Inferior parietal cortex (tissue), 1 donor: Measurements from ENCODE around the gene SALL2.

Experiments used
- DNase-seq: peaks from one replicate; pipeline ENCODE4 v3.0.0-alpha.2; 2016; ENCODE audit errors: extremely low spot score

SALL2 gene

DNA sequence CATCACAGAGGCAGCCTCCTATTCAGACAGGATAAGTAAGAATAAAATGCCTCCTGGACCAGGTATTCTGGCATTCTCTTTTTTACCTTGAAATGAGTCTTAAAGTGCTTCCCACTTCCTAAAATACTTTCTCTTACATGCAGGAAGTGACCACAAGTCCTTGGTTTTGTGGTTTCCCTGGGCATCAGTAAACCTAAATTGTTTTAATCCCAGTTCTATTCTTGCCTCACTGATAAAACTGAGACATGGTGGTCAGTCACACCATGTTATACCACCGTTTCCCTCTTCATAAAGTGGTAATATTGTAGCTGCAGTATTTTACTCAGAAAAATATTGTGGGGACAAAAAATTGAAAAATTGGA, 1.2 kb upstream of the SALL2 start:
- DNase-seq = no peak

DNA sequence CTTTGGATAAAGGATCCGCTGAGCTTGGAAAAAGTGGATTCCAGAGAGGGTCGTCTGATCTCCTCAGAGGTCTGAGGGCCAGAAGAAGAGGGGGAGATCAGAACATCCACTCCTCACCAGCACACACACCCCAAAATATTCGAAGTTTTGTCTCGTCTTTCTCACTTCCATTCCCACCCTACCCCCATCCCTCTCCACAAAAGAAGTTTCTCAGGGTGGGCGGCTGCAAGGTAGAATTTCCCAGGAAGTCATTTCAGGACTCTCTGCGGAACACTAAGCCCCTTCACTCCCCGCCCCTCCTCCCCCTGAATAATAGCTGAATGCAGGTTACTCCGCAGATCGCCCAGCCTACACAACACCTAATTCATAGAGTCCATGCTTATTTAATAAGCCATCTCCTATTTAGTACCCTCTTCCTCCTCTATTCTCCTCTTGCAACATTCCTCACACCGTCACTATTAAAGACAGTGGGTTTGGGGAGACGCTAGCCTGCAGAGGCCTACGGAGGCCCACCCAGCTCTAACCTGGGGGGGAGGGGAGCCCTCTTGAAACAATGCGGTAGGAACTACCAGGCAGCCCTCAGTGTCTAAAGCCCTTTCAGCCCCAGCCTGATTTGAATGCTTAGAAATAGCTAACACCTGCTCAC, 649 bp upstream of the SALL2 start:
- DNase-seq = no peak

DNA sequence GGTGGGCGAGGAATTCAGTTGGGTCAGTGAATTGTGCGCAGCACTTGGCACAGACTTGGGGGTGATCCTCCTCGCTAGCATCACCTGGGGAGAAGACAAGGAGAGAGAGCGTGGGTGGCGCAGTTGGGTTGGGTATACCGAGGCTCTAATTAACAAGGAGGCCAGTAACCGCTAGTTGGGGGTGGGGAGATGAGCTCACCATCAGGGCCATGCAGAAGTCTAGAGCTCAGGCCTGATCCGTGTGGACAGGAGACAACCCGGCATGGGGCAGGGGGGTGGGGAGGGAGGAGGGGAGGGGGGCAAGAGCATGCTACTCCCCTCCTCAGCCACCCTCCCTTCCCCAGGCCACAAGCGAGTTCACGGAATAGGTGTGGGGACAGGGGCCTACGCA, 580 bp downstream of the SALL2 start:
- no peak for DNase-seq

DNA sequence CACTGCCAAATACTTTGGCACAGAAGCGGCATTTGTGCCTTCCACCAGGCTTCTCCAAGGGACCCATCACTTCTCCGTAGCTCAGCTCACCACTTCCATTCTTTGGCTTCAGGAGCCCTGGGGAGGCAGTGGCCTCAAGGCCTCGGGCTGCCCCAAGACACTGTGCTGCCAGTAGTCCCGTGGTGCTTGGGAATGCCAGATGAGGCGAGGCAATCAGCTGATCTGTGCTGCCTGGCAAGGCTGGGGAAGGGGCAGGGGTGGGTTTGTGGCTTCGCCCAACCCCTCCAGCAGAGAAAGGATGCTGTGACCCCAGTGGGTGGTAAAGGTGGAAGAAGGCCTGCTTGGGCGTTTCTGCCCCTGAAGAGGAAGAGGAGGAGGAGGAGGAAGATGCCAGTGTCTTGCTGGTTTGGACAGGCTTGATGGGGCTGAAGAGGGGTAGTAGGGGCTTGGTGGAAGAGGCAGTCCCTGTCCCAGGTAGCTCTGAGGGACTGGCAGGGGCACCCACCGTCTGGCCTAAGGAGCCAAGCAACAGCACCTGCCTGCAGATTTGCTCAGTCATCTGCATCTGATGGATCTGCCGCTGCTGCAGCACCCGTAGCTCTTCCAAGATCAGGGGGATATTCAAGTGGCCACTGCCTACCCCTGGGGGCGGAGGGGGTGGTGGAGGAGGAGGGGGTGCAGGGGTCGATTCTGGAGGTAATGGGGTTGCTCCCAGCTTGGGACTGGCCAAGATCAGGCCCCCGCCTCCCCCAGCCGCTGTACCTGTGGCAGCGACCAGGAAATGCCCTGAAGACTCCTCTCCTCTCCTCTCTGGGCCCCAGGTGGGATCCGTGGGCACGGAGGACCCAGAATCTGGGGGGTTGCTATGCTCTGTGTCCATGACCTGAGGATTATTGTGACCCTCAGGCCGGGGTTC, 1.3 kb downstream of the SALL2 start:
- DNase-seq = no peak

DNA sequence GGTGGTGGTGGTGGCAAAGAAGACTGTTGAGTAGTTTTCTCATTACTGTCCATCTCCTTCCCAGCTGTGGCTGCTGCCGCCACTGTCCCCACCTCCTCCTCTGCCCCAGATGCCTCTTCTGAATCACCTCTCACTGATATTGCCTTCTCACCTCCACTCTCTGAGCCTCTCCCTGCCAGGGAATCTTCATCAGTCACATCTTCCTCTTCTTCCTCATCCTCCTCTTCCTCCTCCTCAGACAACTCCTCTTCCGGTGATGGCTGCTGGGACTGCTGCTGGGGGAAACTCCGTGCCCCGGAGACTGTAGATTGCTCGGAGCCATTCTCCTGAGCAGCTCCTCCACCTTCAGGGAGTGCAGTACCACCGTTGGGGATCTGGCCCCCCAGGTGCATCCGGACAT, 2.9 kb downstream of the SALL2 start:
- DNase-seq = no peak

DNA sequence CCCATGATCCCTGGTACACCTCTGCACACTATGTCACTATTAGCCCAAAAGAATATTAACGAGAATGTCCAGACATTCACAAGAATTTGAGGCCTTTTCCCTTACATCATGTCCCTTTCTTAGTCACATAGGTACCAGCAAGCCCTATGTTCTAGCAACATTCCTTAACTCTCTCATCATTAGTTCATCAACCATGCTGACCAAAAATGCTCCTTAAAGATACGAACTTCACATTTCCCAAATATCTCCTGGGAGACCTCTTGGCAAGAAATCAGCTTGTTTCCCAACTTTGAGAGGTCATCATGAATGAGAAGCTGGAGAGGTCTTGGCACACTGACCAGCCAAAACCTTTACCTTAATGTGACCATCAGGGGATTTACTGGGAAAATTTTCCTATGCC, 4.6 kb downstream of the SALL2 start:
- no peak for DNase-seq

DNA sequence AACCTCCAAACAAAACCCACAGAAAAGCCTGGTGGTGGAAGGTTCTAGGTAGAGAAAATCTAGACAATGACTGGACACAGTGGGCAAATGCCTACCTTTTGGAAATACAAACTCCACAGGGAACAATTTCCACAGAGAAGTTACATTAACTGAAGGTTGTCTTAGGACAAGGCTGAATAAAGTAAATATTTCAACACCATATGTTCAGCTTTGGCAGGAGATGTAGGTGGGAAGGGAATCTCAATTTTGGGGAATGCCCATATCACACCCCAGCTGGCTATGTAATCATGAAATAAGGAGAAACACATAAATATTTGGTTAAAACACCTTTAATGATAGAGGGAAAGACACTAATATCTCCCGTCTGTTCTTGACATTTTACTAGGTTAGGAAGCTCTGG, 5.4 kb downstream of the SALL2 start:
- no peak for DNase-seq

DNA sequence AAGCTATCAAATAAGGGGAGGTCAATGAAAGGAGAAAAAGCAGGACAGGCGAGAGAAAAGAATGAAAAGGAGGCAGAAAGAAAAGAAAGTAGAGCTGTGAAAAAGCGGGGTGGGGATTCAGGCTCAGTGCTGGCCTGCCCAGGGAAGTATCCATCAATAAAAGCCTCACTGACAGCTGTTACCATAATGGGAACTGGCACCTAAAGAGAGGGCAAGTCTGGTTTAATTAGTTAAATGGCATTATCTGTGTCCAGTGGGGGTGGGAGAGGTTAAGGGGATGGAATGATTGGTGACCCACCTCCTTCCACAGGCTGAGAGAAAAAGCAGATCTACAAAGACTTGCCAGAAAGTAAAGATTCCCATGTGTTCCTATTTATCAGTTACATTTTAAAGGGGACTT, 7.4 kb downstream of the SALL2 start:
- no peak for DNase-seq

DNA sequence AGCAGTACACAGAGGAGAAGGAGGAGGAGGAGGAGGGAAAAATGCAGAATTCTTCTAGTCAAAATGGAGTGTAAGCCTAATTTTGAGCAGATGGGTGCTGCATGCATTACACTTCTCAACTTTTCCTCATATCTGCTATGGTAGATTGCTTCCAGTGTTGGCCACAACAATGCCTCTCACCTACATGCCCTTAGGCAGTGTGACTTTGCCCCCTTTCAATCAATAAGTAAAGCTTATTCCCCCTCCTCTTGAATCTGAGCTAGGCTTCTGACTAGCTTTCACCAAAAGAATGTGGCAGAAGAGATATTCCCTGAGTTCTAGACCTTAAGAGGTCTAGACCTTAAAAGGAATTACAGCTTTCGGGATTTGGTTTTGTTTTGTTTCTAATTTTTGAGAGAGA, 11.8 kb downstream of the SALL2 start:
- no peak for DNase-seq

DNA sequence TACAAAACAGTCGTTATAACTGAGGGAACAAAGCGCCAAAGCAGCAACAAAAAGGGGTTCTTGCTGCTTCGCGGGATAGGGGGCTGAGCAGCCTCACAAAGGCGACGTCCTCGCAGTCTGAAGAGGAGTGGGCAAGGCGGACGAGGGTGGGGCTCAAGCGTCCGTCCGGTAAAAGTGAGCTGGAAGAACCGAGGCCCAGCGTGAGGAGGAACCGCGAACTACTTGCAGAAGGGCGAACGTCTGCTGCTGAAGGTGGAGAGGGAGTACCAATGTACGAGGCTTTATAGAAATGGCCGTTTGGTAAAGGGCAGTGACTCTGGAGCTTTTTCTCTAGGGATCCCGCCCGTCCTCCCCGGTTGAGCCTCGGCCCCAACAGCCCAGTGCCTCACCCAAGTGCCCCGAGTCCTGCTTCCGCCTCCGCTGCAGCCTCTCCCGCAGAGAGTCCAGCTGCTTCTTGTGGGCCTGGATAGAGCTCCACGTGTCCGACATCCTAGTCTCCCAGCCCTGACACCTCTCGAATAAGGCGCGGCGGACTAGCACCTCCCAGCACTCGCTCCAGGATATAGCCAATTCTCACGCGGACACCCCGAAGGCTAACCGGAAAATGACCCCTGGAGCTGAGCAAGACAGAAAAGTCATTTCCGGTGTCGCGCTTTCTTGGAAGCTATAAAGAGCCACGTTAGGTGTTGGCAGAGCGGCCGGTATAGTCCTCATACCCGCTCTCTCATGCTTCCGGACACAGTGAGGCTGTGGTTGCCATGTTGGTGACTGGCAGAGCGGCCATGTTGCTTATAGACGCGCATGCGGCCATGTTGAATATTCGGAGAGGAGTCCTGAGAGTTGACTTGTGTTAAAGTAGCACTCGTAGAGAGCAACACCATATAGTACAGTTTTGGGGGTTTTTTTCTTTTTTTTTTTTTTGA, 15.2 kb downstream of the SALL2 start, which contains the start of gene METTL3:
METTL3 (minus strand) TSS at position 606 of the 923 bp plus-strand sequence; CDS start at position 489, 117 bp downstream.
- peak; percentile 99 for DNase-seq

DNA sequence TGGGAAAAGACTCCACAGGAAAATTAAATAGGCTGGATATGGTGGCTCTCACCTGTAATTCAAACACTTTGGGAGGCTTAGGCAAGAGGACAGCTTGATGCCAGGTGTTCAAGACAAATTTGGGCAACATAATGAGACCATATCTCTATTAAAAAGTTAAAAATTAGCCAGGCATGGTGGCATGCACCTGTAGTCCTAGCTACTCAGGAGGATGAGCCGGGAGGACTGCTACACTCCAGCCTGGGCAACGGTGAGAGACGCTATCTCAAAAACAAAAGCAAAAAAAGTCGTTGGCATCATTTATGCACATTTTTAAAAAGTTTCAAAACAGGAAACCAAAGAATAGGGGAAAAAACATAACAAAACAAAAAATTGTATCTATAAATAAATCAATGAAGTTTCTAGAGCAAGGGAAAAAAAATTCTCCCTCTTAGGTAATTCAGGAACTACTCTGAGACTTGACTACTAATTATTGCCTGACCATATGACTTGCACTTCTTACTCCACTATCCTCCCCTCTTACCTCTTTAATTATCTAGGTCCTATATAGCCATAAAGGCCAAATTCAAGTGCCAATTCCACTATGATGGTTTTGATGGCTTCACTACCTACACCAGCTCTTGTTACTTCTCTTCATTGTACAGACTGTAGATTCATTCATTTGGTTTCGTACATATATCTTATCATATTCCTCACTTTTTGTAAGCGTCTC, 16.6 kb downstream of the SALL2 start:
- no peak for DNase-seq

DNA sequence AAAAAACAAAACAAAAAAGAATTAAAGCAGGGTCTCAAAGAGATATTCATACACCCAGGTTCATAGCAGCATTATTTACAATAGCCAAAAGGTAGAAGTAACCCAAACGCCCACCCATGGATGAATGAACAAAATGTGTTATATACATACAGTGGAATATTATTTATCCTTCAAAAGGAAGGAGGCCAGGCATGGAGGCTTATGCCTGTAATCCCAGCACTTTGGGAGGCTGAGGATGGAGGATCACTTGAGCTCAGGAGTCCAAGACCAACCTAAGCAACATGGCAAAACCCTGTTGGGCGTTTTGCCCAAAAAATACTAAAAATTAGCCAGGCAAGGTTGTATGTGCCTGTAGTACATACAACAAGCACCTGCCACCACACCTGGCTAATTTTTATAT, 19.6 kb downstream of the SALL2 start:
- no peak for DNase-seq

DNA sequence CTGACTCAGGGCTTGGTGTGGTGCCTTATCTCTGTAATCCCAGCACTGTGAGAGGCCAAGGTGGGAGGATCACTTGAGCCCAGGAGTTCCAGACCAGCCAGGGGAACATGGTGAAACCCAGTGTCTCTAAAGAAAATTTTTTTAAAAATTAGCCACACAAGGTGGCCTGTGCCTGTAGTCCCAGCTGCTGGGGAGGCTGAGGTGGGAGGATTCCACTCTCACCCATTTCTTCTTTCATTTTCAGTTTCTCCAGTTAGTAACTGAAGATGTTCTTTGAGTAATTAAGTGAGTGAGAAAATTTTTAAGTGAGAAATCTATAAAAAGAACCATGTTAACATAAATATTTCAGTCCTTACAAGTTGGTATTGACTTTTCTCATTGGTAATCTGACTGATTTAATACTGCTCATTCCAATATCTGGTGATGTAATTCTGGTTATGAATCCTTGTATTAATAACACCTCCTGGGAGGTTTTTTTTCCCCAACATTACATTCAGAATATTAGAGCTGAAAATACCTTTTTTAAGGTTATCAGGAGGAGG, 21.1 kb downstream of the SALL2 start:
- no peak for DNase-seq

DNA sequence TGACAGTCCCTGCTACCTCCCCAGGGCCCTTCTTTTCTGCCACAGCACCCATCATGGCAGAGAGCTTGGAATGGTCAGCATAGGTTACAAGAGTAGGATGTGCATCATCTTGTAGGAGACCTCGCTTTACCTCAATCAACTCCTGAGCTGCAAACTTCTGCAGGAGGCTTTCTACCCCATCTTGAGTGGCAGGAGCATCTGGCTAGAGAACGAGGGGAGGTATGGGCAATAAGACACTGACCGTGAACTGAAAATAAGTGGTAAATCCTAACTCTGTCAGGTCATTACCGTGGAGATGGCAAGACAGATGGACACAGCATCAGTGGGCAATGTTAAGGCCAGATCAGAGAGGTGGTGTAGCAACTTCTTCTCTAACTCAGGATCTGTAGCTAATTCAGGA, 22.8 kb downstream of the SALL2 start:
- no peak for DNase-seq

DNA sequence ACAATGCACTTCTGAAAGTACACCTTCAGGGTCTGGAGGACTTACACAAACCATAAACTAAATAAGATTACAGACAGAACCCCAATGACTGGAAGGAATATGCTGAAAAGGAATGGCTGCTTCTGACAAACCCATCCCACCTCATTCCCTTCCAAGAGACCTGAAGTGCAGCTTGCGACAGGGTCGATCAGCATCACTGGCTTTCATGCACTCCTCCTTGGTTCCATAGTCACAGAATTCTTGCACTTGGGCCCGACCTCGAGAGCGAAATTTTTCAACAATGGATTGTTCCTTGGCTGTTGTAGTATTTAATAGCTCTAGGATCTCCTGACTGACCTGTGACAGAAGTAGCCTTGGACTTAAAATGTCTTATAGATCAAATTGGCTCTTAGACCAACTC, 24.6 kb downstream of the SALL2 start:
- DNase-seq = no peak

DNA sequence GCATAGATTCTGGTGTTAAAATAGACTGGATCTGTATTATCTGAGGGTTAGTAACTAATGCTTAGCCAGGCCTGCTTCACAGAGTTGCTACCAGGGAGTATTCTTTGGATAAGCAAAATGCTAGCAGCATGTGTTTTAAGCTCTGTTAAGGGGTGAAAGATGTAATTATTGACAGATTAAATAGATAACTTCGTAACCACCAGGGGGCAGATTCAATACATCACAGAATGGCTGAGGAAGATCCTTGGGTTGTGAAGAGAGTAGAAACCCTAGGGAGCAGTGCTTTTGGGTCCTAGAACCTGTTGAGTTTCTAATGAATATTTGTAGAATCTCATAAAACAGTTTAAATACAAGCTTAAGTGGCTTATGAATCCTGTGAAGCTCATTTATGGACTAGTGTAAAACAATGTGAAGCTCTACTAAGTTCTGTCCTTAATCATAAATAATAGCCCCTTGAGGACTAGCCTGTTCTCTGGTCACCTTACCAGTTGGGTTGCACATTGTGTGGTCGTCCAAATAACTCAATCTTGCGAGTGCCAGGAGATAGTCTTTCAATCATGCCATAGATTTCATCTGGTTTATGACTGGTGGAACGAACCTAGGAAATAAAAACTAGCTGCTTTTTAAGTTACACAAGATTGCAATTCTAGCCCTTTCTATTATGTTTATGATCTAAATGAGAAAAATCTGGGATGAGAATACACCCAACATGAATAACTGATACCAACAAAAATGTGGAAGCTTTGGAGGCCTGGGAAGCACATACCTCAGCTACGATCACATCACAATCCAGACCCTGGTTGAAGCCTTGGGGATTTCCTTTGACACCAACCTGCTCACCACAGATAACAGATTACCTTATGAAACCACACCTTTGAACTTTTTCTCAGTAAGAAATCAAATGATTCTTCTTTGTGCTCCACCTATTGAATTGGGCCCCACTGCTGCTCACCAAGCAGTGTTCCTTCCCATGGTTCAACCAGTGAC, 27.3 kb downstream of the SALL2 start:
- peak; percentile 62 for DNase-seq

DNA sequence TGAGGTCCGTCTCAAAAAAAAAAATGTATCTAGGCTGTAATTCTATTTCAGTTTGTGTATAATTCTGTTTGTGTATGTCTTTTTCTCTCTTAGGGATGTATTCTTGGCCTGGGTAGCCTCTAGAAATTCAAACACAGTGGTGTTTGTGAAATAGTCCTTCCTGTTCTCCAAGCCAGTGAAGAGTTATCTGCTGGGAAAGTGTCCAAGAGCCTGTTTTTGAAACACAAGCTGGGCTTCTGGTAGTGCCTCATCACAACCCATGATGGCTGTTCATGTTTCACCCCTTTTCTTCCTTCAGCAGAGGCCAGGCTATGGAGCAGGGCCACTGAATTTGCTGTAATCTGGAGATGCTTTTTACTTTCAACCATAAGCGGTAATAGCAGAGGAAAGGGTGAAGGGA, 29.7 kb downstream of the SALL2 start:
- no peak for DNase-seq

DNA sequence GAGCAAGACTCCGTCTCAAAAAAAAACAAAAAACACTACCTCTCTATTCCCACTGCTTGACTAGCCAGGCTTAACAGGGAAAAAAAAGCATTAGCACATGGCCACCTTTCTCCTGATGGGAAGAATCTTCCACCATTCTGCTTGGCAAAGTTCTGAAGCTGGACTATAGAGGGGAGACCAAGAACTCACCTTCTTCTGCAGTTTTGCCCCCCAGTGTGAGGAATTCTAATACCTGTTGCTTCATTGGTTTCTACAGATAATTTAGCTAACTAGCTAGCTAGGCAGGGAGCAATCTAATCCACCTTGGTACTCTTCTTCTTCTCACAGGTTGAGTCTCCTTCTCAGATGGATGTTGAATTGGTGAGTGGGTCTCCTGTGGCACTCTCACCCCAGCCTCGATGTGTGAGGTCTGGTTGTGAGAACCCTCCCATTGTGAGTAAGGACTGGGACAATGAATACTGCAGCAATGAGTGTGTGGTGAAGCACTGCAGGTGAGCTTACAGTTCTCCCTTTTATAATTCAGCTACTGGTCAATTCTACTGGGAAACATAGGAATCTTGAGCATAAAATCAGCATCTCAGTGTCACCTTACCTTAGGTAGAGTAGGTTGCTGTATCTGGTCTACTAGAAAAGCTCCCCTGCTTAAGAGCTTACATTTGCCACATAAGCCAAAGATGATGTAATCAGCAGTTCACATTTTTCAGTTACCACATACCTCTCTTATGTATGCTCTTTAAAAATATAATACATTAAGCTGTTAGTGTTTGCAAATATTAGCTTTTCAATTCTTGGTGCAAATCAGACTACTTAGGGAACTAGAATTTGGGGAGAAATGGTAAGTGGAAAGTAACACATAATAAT, 31.0 kb downstream of the SALL2 start:
- DNase-seq = no peak

DNA sequence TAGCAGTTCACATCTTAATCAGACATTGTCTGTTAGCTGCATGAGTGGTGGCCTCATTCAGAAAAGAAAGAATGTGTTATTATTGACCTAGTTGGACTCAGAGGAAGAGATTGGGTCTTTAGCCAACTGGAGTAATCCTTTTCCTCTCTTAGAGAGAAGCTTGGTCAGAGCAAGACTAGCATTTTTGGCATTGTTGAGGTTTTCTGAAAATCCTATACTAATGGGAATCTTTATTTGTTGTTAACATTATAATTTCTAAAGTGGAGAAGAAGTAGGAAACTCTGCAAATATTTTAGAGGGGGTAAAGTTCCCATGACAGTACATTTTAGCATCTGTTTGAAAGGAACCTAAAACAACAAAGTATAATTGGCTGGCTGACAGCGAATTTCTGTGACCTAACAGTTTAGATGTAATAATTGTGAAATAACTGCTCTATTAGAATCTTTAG, 39.5 kb downstream of the SALL2 start:
- no peak for DNase-seq
